HepG2 (cell line): ENCODE results near the gene MYOM1. TPM values are rescaled to one million over a fixed set of nuclear protein-coding genes. Genes with fewer than 3 reads are reported as not detected.

Source experiments
- ESRRA ChIP-seq: sonication (generic); formaldehyde crosslinking; IDR thresholded peaks from 2 replicates; pipeline ENCODE4 v1.5.1; 2020; ENCODE audit warnings: mild to moderate bottlenecking, low read depth, missing genetic modification reagents
- GLI4 ChIP-seq: sonication (generic); formaldehyde crosslinking; IDR thresholded peaks from 2 replicates; pipeline ENCODE4 v1.5.1; 2020; ENCODE audit warnings: missing genetic modification reagents, mild to moderate bottlenecking, moderate library complexity, borderline replicate concordance
- JDP2 ChIP-seq: sonication (generic); formaldehyde crosslinking; IDR thresholded peaks from 2 replicates; pipeline ENCODE4 v1.8.1; 2022; ENCODE audit warnings: missing genetic modification reagents, borderline replicate concordance
- JUN ChIP-seq: sonication (generic); formaldehyde crosslinking; IDR thresholded peaks from 2 replicates; pipeline ENCODE4 v1.4.0; 2020; ENCODE audit warnings: mild to moderate bottlenecking, missing genetic modification reagents
- MXD4 ChIP-seq: IDR thresholded peaks from 2 replicates; pipeline ENCODE4 v1.6.1; 2016; ENCODE audit warnings: mild to moderate bottlenecking, missing biosample characterization, missing genetic modification reagents
- NAIF1 ChIP-seq: sonication (generic); formaldehyde crosslinking; IDR thresholded peaks from 2 replicates; pipeline ENCODE4 v1.5.0; 2020; ENCODE audit warnings: mild to moderate bottlenecking, missing genetic modification reagents, borderline replicate concordance
- REPIN1 ChIP-seq: sonication (generic); formaldehyde crosslinking; IDR thresholded peaks from 2 replicates; pipeline ENCODE4 v1.8.0; 2022; ENCODE audit warnings: missing genetic modification reagents, low read depth, mild to moderate bottlenecking, borderline replicate concordance
- SP4 ChIP-seq: sonication (generic); formaldehyde crosslinking; IDR thresholded peaks from 2 replicates; pipeline ENCODE4 v1.8.1; 2023; ENCODE audit warnings: mild to moderate bottlenecking, missing genetic modification reagents
- TCF7L2 ChIP-seq: IDR thresholded peaks from 2 replicates; pipeline ENCODE4 v1.6.1; 2011; ENCODE audit warnings: mild to moderate bottlenecking, low read depth, low read length, moderate library complexity
- ZKSCAN8 ChIP-seq: IDR thresholded peaks from 2 replicates; pipeline ENCODE4 v1.6.1; 2016; ENCODE audit warnings: borderline replicate concordance, missing genetic modification reagents, missing compliant biosample characterization
- ZNF205 ChIP-seq: IDR thresholded peaks from 2 replicates; pipeline ENCODE4 v1.6.1; 2018; ENCODE audit warnings: missing biosample characterization, missing genetic modification reagents
- ZNF619 ChIP-seq: sonication (generic); formaldehyde crosslinking; IDR thresholded peaks from 2 replicates; pipeline ENCODE4 v1.4.0; 2020; ENCODE audit warnings: mild to moderate bottlenecking, missing genetic modification reagents
- ZNF7 ChIP-seq: IDR thresholded peaks from 2 replicates; pipeline ENCODE4 v1.6.1; 2016; ENCODE audit warnings: missing biosample characterization, missing genetic modification reagents
- polyA plus RNA-seq, 8 experiments: library from polyadenylated mRNA; depleted of rRNA in 3 of 8; stranded (reverse) in 7 of 8; unstranded in 1 of 8; fragments of >200 nt; fragmentation: Illumina TruSeq in 4 of 8; extraction: Trizol in 4 of 8; gene quantifications; 2 replicates each; pipeline versions ENCODE4 v1.2.1 to v1.2.3, GENCODE V29; 2011 to 2016; ENCODE audit warnings: low read depth in 4 of 8, missing spikeins in 1 of 8, mixed read lengths in 1 of 8; ENCODE audit not compliant: insufficient read depth in 1 of 8
- total RNA-seq, 5 experiments: library from RNA; depleted of rRNA; stranded (reverse); fragments of >200 nt; fragmentation: Illumina TruSeq; extraction: Trizol; gene quantifications; 2 replicates each; pipeline ENCODE4 v1.2.3, GENCODE V29; 2016; ENCODE audit warnings: low read depth in 1 of 5
- TF ChIP-seq, protein P1 (sequence below), 2 experiments: IDR thresholded peaks; 2 replicates each; pipeline ENCODE4 v1.6.1; 2011 to 2012; ENCODE audit warnings: low read length in 2 of 2, borderline replicate concordance in 1 of 2, low read depth in 1 of 2, mild to moderate bottlenecking in 1 of 2, moderate library complexity in 1 of 2
- TF ChIP-seq, protein P2 (sequence below): sonication (generic); formaldehyde crosslinking; IDR thresholded peaks from 2 replicates; pipeline ENCODE4 v1.8.0; 2022; ENCODE audit warnings: mild to moderate bottlenecking, missing genetic modification reagents, moderate library complexity
- TF ChIP-seq, protein P3 (sequence below), 2 experiments: sonication (generic) in 1 of 2; formaldehyde crosslinking in 1 of 2; IDR thresholded peaks; 2 replicates each; pipeline versions ENCODE4 v1.4.0 to v1.6.1; 2016 to 2020; ENCODE audit warnings: borderline replicate concordance in 1 of 2, low read depth in 1 of 2, mild to moderate bottlenecking in 1 of 2, missing genetic modification reagents in 1 of 2
- TF ChIP-seq, protein P4 (sequence below): sonication (generic); formaldehyde crosslinking; IDR thresholded peaks from 2 replicates; pipeline ENCODE4 v1.8.0; 2023; ENCODE audit warnings: mild to moderate bottlenecking, missing genetic modification reagents
- TF ChIP-seq, protein P5 (sequence below): sonication (generic); formaldehyde crosslinking; IDR thresholded peaks from 2 replicates; pipeline ENCODE4 v1.5.0; 2020; ENCODE audit warnings: mild to moderate bottlenecking, low read depth, missing genetic modification reagents, borderline replicate concordance

The MYOM1 gene
- total and polyA plus RNA-seq, 2 of the 13 experiments (the other 11 are each of a cell fraction or from before 2014, with no cell fraction given): 0.46 to 0.98 TPM

DNA sequence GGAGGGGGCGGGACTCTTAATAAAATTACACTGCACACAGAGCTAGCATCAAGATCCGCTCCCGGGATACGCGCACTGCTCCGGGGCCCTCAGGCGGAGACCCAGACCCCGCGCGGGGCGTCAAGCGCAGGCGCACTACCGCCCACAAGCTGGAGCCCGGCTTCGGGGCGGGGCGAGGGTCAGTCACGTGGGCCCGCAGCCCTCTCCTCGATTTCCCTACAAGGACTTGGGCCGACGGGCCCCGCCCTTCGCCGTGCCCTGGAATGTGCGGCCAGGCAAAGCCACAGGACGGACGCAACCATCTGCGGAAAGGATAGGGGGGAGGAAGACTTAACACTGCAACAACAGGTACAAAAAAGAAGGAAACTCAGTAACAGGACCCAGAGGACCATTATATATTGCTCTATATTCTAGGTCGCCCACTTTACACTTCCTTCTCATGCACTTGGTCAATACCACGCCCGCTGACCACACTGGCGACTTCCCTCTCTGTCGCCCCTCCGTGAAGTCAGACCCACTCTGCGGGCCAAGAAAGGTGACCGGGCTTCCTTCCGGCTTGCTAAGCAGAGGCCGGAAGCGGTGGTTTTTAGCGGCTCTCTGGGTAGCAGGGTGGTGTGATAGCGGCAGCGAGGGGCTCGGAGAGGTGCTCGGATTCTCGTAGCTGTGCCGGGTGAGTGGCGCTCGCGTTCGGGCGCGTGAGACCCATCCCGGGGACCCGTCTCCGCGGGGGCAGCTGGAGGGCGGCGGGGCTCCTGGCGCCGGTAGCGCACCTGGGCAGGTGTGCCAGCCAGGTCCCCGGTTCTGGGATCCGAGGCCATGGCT is 27.7 kb upstream of the MYOM1 start, which contains the start of gene MYL12A (continued):
- TF ChIP-seq REPIN1 (CRISPR knock-in tag): peak; percentile 87; the same call in 1 of the 2 replicates
- TF ChIP-seq, protein P1, sequence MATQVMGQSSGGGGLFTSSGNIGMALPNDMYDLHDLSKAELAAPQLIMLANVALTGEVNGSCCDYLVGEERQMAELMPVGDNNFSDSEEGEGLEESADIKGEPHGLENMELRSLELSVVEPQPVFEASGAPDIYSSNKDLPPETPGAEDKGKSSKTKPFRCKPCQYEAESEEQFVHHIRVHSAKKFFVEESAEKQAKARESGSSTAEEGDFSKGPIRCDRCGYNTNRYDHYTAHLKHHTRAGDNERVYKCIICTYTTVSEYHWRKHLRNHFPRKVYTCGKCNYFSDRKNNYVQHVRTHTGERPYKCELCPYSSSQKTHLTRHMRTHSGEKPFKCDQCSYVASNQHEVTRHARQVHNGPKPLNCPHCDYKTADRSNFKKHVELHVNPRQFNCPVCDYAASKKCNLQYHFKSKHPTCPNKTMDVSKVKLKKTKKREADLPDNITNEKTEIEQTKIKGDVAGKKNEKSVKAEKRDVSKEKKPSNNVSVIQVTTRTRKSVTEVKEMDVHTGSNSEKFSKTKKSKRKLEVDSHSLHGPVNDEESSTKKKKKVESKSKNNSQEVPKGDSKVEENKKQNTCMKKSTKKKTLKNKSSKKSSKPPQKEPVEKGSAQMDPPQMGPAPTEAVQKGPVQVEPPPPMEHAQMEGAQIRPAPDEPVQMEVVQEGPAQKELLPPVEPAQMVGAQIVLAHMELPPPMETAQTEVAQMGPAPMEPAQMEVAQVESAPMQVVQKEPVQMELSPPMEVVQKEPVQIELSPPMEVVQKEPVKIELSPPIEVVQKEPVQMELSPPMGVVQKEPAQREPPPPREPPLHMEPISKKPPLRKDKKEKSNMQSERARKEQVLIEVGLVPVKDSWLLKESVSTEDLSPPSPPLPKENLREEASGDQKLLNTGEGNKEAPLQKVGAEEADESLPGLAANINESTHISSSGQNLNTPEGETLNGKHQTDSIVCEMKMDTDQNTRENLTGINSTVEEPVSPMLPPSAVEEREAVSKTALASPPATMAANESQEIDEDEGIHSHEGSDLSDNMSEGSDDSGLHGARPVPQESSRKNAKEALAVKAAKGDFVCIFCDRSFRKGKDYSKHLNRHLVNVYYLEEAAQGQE (IDR thresholded peaks at IDR 0.05; ENCODE audit: borderline replicate concordance in 1 of 2, low read depth in 1 of 2, low read length in 2 of 2): peak in 1 of 2 experiments; percentile 69; a peak in 1 of 4 replicates
- TF ChIP-seq, protein P2, sequence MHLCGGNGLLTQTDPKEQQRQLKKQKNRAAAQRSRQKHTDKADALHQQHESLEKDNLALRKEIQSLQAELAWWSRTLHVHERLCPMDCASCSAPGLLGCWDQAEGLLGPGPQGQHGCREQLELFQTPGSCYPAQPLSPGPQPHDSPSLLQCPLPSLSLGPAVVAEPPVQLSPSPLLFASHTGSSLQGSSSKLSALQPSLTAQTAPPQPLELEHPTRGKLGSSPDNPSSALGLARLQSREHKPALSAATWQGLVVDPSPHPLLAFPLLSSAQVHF (CRISPR knock-in tag): no peak
- no peak for TF ChIP-seq TCF7L2
- peak; percentile 14; the same call in 1 of the 2 replicates for TF ChIP-seq ZKSCAN8 (CRISPR knock-in tag)
- TF ChIP-seq ZNF619 (CRISPR knock-in tag): no peak
- no peak; the same call in 1 of the 2 replicates for TF ChIP-seq JDP2 (CRISPR knock-in tag)
- TF ChIP-seq NAIF1: no peak
- TF ChIP-seq, protein P3, sequence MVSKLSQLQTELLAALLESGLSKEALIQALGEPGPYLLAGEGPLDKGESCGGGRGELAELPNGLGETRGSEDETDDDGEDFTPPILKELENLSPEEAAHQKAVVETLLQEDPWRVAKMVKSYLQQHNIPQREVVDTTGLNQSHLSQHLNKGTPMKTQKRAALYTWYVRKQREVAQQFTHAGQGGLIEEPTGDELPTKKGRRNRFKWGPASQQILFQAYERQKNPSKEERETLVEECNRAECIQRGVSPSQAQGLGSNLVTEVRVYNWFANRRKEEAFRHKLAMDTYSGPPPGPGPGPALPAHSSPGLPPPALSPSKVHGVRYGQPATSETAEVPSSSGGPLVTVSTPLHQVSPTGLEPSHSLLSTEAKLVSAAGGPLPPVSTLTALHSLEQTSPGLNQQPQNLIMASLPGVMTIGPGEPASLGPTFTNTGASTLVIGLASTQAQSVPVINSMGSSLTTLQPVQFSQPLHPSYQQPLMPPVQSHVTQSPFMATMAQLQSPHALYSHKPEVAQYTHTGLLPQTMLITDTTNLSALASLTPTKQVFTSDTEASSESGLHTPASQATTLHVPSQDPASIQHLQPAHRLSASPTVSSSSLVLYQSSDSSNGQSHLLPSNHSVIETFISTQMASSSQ (IDR thresholded peaks at IDR 0.05; ENCODE audit: low read depth): no peak
- TF ChIP-seq, protein P3 (CRISPR knock-in tag; IDR thresholded peaks at IDR 0.05; ENCODE audit: borderline replicate concordance): peak; percentile 53; the same call in 1 of the 2 replicates
- TF ChIP-seq ZNF7 (CRISPR knock-in tag): no peak
- TF ChIP-seq, protein P4, sequence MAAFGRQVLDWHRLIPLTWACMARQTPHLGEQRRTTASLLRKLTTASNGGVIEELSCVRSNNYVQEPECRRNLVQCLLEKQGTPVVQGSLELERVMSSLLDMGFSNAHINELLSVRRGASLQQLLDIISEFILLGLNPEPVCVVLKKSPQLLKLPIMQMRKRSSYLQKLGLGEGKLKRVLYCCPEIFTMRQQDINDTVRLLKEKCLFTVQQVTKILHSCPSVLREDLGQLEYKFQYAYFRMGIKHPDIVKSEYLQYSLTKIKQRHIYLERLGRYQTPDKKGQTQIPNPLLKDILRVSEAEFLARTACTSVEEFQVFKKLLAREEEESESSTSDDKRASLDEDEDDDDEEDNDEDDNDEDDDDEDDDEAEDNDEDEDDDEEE: no peak
- no peak for TF ChIP-seq ESRRA (CRISPR knock-in tag)
- TF ChIP-seq, protein P5, sequence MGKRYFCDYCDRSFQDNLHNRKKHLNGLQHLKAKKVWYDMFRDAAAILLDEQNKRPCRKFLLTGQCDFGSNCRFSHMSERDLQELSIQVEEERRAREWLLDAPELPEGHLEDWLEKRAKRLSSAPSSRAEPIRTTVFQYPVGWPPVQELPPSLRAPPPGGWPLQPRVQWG (CRISPR knock-in tag): no peak
- 0 out of 2 replicates have a peak, but pooled peaks have one; percentile 34 for TF ChIP-seq ZNF205 (CRISPR knock-in tag)
- TF ChIP-seq SP4: peak; percentile 91
- peak; percentile 71; the same call in 1 of the 2 replicates for TF ChIP-seq MXD4 (CRISPR knock-in tag)
- TF ChIP-seq JUN (CRISPR knock-in tag): no peak
- no peak for TF ChIP-seq GLI4 (CRISPR knock-in tag)
